Stimulated activated CD8-positive, alpha-beta memory T cell treated with anti-CD3 and anti-CD28 coated beads, Interleukin-4, amount 100 ng/mL, for 4 hours (primary cell): ENCODE results near the gene TAF11L5.
"Not testable (repeated sequence)": the region's sequence is repeated elsewhere in the genome, so short reads cannot be mapped to it uniquely, and the experiment has no call there.

Experiments
- DNase-seq, 2 donors: peaks; one replicate each; pipeline ENCODE4 v3.0.0-alpha.2; 2020; ENCODE audit warnings: low read depth in 2 of 2, low spot score in 1 of 2

The TAF11L5 gene

GRCh38 chr5:17524935-17525334 lies at the start of gene TAF11L5:
Gene TAF11L5 (plus strand): TSS chr5:17525235.
- not testable (repeated sequence) for DNase-seq

DNA sequence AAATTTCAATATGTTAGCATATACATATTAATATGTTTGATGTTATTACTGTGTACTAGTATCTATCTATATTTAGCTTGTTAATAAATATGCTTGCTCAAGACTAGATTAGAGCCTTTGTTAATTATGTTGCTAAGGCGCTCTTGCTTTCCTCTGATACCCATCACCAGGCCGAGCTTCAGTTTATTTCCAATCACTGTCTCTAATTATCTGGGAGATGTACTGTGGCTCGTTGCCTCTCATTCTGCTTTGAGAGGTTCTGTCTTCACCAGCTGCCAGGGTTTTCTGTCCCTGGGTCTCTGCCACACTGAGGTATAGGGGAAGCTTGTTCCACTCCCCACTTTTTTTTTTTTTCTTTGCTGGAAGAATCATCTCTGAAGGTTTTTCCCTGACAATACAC lies 48.0 kb upstream of the TAF11L5 start:
- DNase-seq = no peak

DNA sequence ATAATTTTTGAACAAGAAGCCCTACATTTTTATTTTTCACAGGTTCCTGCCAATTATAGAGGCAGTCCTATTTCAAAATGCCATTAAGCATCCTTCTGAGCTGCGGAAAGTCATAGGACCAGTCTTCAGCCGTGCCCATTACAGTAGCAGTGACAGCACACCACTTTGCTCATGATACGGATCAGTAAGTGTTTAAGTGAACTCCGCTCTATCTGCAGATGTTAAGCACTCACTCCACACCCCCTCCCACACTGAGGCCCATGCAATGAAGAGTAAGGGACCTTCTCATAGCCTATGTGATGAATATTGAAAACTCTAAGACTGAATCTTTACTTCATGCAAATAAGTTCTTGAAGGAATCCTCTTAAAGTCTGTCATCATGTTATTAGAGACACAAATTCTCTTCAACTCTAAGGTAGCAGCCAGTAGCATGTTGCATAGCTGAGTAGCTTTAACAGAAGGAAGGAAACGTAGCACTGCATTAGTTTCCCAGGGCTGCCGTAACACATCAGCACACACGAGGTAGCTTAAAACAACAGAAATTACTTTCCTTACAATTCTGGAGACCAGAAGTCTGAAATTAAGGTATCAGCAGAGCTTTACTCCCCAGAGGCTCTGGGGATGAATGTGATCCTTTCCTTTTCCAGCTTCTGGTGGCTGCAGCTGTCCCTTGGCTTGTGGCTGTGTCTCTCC lies 47.3 kb upstream of the TAF11L5 start:
- no peak for DNase-seq

GRCh38 chr5:17481378-17481777 lies 43.7 kb upstream of the TAF11L5 start:
- DNase-seq = no peak

DNA sequence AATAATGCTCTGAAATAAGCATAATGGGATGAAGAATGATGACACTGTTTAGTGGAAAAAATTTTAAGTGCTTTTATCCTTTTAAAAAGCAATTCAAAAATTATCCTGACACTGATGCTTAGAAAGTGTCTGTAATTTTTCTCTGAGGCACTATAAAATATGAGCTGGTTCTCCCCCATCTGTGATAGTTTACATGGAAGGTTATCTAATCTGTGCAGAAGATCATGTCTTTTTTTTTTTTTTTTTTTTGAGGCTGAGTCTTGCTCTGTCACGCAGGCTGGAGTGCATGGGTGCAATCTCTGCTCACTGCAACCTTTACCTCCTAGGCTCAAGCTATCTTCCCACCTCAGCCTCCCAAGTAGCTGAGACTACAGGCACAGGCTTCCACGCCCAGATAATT lies 42.2 kb upstream of the TAF11L5 start:
- no peak for DNase-seq

DNA sequence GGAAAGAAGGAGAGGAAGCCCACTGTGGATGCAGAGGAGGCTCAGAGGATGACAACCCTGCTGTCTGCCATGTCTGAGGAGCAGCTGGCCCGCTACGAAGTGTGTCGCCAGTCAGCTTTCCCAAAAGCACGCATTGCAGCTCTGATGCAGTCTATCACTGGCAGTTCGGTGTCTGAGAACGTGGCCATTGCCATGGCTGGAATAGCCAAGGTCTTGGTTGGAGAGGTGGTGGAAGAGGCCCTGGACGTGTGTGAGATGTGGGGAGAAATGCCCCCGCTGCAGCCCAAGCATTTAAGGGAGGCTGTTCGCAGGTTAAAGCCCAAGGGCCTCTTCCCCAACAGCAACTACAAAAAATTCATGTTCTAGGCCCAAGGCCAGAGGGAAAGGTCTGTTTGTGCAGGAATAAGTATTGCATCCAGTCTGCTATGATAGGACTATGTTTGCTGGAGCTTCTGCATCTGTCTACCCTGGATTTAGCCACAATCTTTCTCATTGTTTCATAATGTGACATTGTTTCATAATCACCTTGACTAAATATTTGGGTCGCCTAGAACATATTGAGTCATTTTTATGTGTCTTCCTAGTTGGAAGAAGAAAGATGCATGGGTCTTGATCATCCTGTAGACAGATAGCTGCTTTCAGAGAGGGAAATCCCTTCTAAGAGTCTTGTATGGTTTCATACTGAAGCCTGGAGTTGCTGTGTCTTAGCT lies 38.4 kb upstream of the TAF11L5 start:
- not testable (repeated sequence) for DNase-seq

- no peak for DNase-seq
Measured at GRCh38 chr5:17487174-17487512, 37.9 kb upstream of the TAF11L5 start.

GRCh38 chr5:17491257-17491656 lies 33.8 kb upstream of the TAF11L5 start:
- not testable (repeated sequence) for DNase-seq

DNA sequence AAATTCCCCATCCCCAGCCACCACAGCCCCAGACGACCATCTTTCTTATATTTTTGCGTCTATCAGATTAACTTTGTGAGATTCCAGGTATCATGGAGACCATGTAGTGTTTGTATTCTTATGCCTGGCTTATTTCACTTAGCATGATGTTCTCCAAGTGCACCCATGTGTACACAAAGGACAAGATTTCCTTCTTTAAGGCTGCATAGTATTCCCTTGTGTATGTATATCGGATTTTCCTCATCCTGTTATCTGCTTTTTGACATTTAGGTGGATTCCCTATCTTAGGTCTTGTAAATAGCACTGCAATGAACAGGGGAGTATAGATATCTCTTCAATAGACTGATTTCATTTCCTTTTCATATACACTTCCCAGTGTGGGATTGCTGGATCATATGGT lies 32.3 kb upstream of the TAF11L5 start:
- DNase-seq = no peak

DNA sequence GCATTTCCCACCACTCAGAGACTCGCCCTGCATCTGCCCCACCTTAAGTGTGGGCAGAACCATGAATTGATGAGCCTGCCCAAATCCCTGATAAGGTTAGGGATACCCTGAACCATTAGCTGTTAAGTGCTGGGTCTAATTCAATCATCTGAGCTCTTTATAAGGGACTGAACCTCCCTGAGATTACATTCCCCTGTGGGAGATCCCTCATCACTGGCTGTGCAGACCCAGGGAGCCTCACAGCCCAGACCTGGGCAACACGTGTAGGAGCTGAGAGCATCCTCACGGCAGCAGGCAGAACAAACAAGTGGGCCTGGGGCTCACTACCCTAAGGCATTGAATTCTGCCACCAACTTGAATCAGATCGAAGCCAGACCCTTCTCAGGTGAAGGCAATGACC lies 27.6 kb upstream of the TAF11L5 start:
- no peak for DNase-seq

DNA sequence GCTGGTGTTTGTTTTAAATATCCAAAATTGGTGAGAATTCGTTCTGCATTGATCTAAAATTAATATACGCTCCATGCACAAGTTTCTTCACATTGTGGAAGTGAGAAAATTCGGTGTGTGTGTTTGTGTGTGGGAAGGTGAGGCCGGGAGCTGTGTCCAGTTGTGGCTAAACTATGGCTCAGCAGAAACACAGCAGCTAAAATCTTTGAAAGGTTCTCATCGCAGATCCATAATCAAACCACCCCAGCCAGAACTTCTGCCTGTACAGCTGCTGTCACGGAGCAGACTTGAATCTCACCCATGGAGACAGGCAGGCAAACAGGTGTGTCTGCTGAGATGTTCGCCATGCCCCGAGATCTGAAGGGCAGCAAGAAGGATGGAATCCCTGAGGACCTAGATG lies 27.1 kb upstream of the TAF11L5 start, which contains the start of gene TAF11L2:
TAF11L2 (plus strand) TSS at position 301 of the 400 bp plus-strand sequence.
- DNase-seq = not testable (repeated sequence)

- DNase-seq = no peak
Measured at GRCh38 chr5:17511775-17512325, 13.2 kb upstream of the TAF11L5 start.

GRCh38 chr5:17517526-17517925 lies 7.5 kb upstream of the TAF11L5 start:
- not testable (repeated sequence) for DNase-seq

DNA sequence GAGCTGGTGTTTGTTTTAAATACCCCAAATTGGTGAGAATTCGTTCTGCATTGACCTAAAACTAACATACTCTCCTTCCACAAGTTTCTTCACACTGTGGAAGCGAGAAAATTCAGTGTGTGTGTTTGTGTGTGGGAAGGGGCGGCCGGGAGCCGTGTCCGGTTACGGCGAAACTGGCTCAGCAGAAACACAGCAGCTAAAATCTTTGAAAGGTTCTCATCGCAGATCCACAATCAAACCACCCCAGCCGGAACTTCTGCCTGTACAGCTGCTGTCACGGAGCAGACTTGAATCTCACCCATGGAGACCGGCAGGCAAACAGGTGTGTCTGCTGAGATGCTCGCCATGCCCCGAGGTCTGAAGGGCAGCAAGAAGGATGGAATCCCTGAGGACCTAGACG lies 7.0 kb upstream of the TAF11L5 start, which contains the start of gene TAF11L3:
TAF11L3 (plus strand) TSS at position 301 of the 400 bp plus-strand sequence.
- not testable (repeated sequence) for DNase-seq

DNA sequence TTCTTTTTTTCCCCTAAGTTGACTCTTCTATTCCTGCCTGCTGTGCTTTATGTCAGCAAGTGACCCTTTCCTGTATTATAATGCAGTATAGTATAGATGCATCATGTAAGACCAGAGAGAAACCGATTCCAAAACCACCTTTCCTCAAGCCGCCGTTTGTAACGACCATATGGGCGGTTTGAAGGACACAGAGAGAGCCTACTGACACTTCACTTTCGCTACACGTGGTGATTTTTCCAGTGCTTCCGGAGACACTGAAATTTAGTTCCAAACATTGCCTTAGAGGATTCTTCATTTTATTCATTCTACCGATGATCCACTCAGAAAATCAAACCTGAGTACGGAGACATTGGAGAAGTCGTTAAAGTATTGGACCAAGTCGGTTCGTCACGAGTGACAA lies 5.5 kb upstream of the TAF11L5 start:
- DNase-seq = not testable (repeated sequence)

DNA sequence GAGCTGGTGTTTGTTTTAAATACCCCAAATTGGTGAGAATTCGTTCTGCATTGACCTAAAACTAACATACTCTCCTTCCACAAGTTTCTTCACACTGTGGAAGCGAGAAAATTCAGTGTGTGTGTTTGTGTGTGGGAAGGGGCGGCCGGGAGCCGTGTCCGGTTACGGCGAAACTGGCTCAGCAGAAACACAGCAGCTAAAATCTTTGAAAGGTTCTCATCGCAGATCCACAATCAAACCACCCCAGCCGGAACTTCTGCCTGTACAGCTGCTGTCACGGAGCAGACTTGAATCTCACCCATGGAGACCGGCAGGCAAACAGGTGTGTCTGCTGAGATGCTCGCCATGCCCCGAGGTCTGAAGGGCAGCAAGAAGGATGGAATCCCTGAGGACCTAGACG lies 3.5 kb upstream of the TAF11L5 start, which contains the start of gene TAF11L4:
TAF11L4 (plus strand) TSS at position 301 of the 400 bp plus-strand sequence.
- not testable (repeated sequence) for DNase-seq

DNA sequence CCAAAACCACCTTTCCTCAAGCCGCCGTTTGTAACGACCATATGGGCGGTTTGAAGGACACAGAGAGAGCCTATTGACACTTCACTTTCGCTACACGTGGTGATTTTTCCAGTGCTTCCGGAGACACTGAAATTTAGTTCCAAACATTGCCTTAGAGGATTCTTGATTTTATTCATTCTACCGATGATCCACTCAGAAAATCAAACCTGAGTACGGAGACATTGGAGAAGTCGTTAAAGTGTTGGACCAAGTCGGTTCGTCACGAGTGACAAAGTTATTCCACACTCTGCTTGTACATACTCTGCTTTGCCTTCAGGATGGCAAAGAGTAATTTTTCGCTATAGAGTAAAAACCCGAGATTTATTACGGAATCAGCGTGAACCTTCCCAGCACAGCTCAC lies 1.5 kb downstream of the TAF11L5 start:
- DNase-seq = not testable (repeated sequence)

DNA sequence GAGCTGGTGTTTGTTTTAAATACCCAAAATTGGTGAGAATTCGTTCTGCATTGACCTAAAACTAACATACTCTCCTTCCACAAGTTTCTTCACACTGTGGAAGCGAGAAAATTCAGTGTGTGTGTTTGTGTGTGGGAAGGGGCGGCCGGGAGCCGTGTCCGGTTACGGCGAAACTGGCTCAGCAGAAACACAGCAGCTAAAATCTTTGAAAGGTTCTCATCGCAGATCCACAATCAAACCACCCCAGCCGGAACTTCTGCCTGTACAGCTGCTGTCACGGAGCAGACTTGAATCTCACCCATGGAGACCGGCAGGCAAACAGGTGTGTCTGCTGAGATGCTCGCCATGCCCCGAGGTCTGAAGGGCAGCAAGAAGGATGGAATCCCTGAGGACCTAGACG lies 3.3 kb downstream of the TAF11L5 start, which contains the start of gene TAF11L6:
TAF11L6 (plus strand) TSS at position 301 of the 400 bp plus-strand sequence.
- not testable (repeated sequence) for DNase-seq
